Thyroid gland (tissue), 4 donors: Measurements from ENCODE around the gene PTX3.

ENCODE experiments used
- POLR2A ChIP-seq, 2 donors: fragments of 450-650 bp; IDR thresholded peaks; one replicate each; pipeline ENCODE4 v1.6.1; 2017; ENCODE audit warnings: antibody characterized with exemption in 2 of 2, mild to moderate bottlenecking in 2 of 2, moderate library complexity in 1 of 2
- TF ChIP-seq, protein P1 (sequence below), 6 experiments: fragments of 200-600 bp in 3 of 6; fragments of 450-650 bp in 3 of 6; sonication (generic) in 3 of 6; IDR thresholded peaks; one replicate each; pipeline ENCODE4 v1.5.1; 2016 to 2019; ENCODE audit warnings: antibody characterized with exemption in 6 of 6, mild to moderate bottlenecking in 2 of 6, inconsistent platforms in 1 of 6, moderate library complexity in 1 of 6

DNA sequence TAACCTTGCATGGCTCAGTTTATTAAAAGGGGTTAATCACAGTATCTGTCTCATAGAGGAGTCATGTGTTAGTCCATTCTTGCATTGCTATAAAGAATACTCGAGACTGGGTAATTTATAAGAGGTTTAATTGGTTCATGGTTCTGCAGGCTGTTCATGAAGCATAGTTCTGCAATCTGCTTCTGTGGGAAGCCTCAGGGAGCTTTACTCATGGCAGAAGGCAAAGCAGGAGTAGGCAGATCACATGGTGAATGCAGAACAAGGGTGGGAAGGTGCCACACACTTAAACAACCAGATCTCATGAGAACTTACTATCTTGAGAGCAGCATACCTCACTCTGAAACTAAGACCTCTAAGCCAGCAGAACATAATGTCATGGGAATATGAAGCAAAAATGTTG is 42.2 kb upstream of the PTX3 start:
- TF ChIP-seq, protein P1, sequence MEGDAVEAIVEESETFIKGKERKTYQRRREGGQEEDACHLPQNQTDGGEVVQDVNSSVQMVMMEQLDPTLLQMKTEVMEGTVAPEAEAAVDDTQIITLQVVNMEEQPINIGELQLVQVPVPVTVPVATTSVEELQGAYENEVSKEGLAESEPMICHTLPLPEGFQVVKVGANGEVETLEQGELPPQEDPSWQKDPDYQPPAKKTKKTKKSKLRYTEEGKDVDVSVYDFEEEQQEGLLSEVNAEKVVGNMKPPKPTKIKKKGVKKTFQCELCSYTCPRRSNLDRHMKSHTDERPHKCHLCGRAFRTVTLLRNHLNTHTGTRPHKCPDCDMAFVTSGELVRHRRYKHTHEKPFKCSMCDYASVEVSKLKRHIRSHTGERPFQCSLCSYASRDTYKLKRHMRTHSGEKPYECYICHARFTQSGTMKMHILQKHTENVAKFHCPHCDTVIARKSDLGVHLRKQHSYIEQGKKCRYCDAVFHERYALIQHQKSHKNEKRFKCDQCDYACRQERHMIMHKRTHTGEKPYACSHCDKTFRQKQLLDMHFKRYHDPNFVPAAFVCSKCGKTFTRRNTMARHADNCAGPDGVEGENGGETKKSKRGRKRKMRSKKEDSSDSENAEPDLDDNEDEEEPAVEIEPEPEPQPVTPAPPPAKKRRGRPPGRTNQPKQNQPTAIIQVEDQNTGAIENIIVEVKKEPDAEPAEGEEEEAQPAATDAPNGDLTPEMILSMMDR (IDR thresholded peaks at IDR 0.05): no peak
- TF ChIP-seq POLR2A (IDR thresholded peaks at IDR 0.05): no peak
